NCI-H69 (cell line): Measurements from ENCODE around the gene PDCD2.
A peak's percentile ranks its signal among the peaks of the same experiment; 100 is the strongest.
"Not testable (repeated sequence)": the region's sequence is repeated elsewhere in the genome, so short reads cannot be mapped to it uniquely, and the experiment has no call there.

Experiments used
- DNase-seq: peaks from one replicate; lab custom pipeline; 2025; lab: John Stamatoyannopoulos, UW

PDCD2 gene

GRCh38 chr6:170552765-170553533, 31.5 kb downstream of the PDCD2 start, which contains the start of gene PSMB1:
PSMB1 (minus strand) TSS chr6:170553307; CDS start chr6:170553242, 65 bp downstream.
- DNase-seq = peak; percentile 98

- DNase-seq = peak; percentile 11
Observed at GRCh38 chr6:170545405-170545804, 39.0 kb downstream of the PDCD2 start.

GRCh38 chr6:170542031-170542719, 42.3 kb downstream of the PDCD2 start:
- no peak for DNase-seq

- no peak for DNase-seq
Observed at GRCh38 chr6:170537329-170537728, 47.1 kb downstream of the PDCD2 start.

GRCh38 chr6:170536671-170537070, 47.8 kb downstream of the PDCD2 start:
- DNase-seq = no peak

- no peak for DNase-seq
Observed at GRCh38 chr6:170535004-170535403, 49.4 kb downstream of the PDCD2 start.

GRCh38 chr6:170533792-170534191, 50.6 kb downstream of the PDCD2 start:
- peak; percentile 11 for DNase-seq

- DNase-seq = peak; percentile 42
Observed at GRCh38 chr6:170532867-170533488, 51.5 kb downstream of the PDCD2 start.

- DNase-seq = peak; percentile 80
Observed at GRCh38 chr6:170529839-170530469, 54.5 kb downstream of the PDCD2 start.

GRCh38 chr6:170527995-170528394, 56.4 kb downstream of the PDCD2 start:
- DNase-seq = not testable (repeated sequence)

- no peak for DNase-seq
Observed at GRCh38 chr6:170525795-170526194, 58.6 kb downstream of the PDCD2 start.
